ENCODE results near the gene HSDL2.

- no peak for TF ChIP-seq CTCF (IDR thresholded peaks at IDR 0.05)
- TF ChIP-seq POLR2A (IDR thresholded peaks at IDR 0.05) = no peak
These were observed 110.2 kb downstream of the HSDL2 start for GRCh38 chr9:112489876-112490666.
